Panc1 (cell line): ENCODE measurements around the gene ADGRB3. TPM values are rescaled to one million over a fixed set of nuclear protein-coding genes. Genes with fewer than 3 reads are reported as not detected.

Experiments
- ATAC-seq: fragments of 200-7000 bp; cut with Tn5 transposase; 2 replicates; pipeline ENCODE4 v1.9.1; 2020; ENCODE audit warnings: mild to moderate bottlenecking, moderate library complexity
- BruUV-seq: library from RNA; stranded (reverse); fragments of 400-500 nt; replicated peaks from 2 replicates; lab custom pipeline; 2021; lab: Mats Ljungman, UMichigan
- CTCF ChIA-PET: fragments of 300-600 bp; sonication (Branson Sonifier 250); formaldehyde crosslinking; loops from one replicate; lab custom pipeline; 2022; ENCODE audit warnings: antibody characterized with exemption; lab: Charles Lee
- POLR2A ChIA-PET: fragments of 300-600 bp; sonication (Branson Sonifier 250); formaldehyde crosslinking; loops from one replicate; lab custom pipeline; 2022; ENCODE audit warnings: antibody characterized with exemption; lab: Charles Lee
- DNase-seq: peaks from one replicate; pipeline ENCODE4 v3.0.0-alpha.2; 2010; ENCODE audit warnings: low read depth, low spot score
- H3K27ac ChIP-seq: 2 replicates; pipeline ENCODE4 v1.5.1; 2011; ENCODE audit warnings: mild to moderate bottlenecking, low read length, inconsistent platforms
- H3K27me3 ChIP-seq: fragments of 200-500 bp; sonication (Bioruptor generic); 2 replicates; pipeline ENCODE4 v1.6.0; 2014; ENCODE audit warnings: low read length, inconsistent platforms; ENCODE audit not compliant: control insufficient read depth, insufficient read depth
- H3K36me3 ChIP-seq: fragments of 200-500 bp; sonication (Bioruptor generic); 2 replicates; pipeline ENCODE4 v1.5.1; 2014; ENCODE audit warnings: inconsistent platforms, mild to moderate bottlenecking, low read length, moderate library complexity; ENCODE audit not compliant: control insufficient read depth, insufficient read depth
- H3K4me1 ChIP-seq: 2 replicates; pipeline ENCODE4 v1.5.1; 2011; ENCODE audit warnings: inconsistent platforms, mild to moderate bottlenecking, low read length, moderate library complexity; ENCODE audit not compliant: control insufficient read depth, insufficient read depth
- H3K4me3 ChIP-seq, 2 experiments: 2 replicates each; pipeline ENCODE4 v1.5.1; 2011 to 2012; ENCODE audit warnings: low read depth in 2 of 2, low read length in 2 of 2, mild to moderate bottlenecking in 2 of 2, inconsistent platforms in 1 of 2, moderate library complexity in 1 of 2
- H3K9me3 ChIP-seq: fragments of 200-500 bp; sonication (Bioruptor generic); 2 replicates; pipeline ENCODE4 v1.5.1; 2014; ENCODE audit warnings: low read depth, mild to moderate bottlenecking, inconsistent platforms, low read length, moderate library complexity; ENCODE audit not compliant: control insufficient read depth, insufficient read depth
- CTCF ChIP-seq: fragments of 450-650 bp; IDR thresholded peaks from 2 replicates; pipeline ENCODE4 v1.5.1; 2017; ENCODE audit warnings: mild to moderate bottlenecking
- POLR2AphosphoS5 ChIP-seq: IDR thresholded peaks from 2 replicates; pipeline ENCODE4 v1.6.1; 2012; ENCODE audit warnings: mild to moderate bottlenecking, low read depth, low read length, moderate library complexity
- REST ChIP-seq, 2 experiments: IDR thresholded peaks; 2 replicates each; pipeline ENCODE4 v1.6.1; 2011 to 2012; ENCODE audit warnings: low read depth in 2 of 2, control low read depth in 1 of 2, low read length in 1 of 2, mild to moderate bottlenecking in 1 of 2, moderate library complexity in 1 of 2; ENCODE audit not compliant: insufficient read depth in 1 of 2
- SIN3A ChIP-seq: IDR thresholded peaks from 2 replicates; pipeline ENCODE4 v1.6.1; 2012; ENCODE audit warnings: low read depth, mild to moderate bottlenecking, low read length, moderate library complexity, borderline replicate concordance; ENCODE audit not compliant: insufficient read depth
- TCF7L2 ChIP-seq: IDR thresholded peaks from 2 replicates; pipeline ENCODE4 v1.6.1; 2011; ENCODE audit warnings: mild to moderate bottlenecking, low read depth, low read length, inconsistent platforms
- in situ Hi-C: cut with HindIII; loops from 2 replicates; pipeline ENCODE4 v1.10.0; 2016; ENCODE audit warnings: low sequenced_read_pairs, low pct_unique_long_range_greater_than_20kb
- intact Hi-C: fragments of 100-400 bp; cut with micrococcal nuclease; formaldehyde crosslinking; loops from one replicate; pipeline ENCODE4 v1.10.0; 2022; ENCODE audit not compliant: unreplicated experiment
- total RNA-seq: library from RNA; stranded (reverse); gene quantifications from one replicate; pipeline ENCODE4 v1.2.1, GENCODE V29; 2021; ENCODE audit not compliant: unreplicated experiment

ADGRB3 gene
- total RNA-seq, 1 experiment from 2014 or later = 0.10 TPM

GRCh38 chr6:68990317-68990716 is 355.2 kb downstream of the ADGRB3 start:
- intact Hi-C loops = no loop called here
- Histone ChIP-seq H3K4me1 (no peaks in the 10 kb centered on the region), H3K9me3 (no peaks in the 10 kb centered on the region), H3K27ac (no peak overlapping the region), H3K36me3 (no peaks in the 10 kb centered on the region), H3K4me3 (no peak overlapping the region), H3K27me3 (no peaks in the 10 kb centered on the region)
- DNase-seq (no peak), ATAC-seq (no peak)
- TF ChIP-seq REST (IDR thresholded peaks at IDR 0.05; ENCODE audit: insufficient read depth in 1 of 2, low read depth in 2 of 2, low read length in 1 of 2) (no peak), SIN3A (no peak), POLR2AphosphoS5 (no peak), TCF7L2 (no peak), CTCF (no peak)
- POLR2A ChIA-PET = no interaction called here
- in situ Hi-C loops = no loop called here
- BruUV-seq = no TSS peak
- CTCF ChIA-PET = no interaction called here

- no peak for ATAC-seq
- ChIA-PET CTCF (no interaction called here), POLR2A (no interaction called here)
- no peak overlapping the region for H3K4me3 ChIP-seq
- no peaks in the 10 kb centered on the region for H3K36me3 ChIP-seq
- intact Hi-C loops = no loop called here
- in situ Hi-C loops = no loop called here
- no TSS peak for BruUV-seq
- H3K27me3 ChIP-seq = no peaks in the 10 kb centered on the region
- TF ChIP-seq SIN3A = no peak
- TF ChIP-seq TCF7L2 = no peak
- DNase-seq = no peak
- H3K4me1 ChIP-seq = no peaks in the 10 kb centered on the region
- no peak overlapping the region for H3K27ac ChIP-seq
- H3K9me3 ChIP-seq = no peaks in the 10 kb centered on the region
These were observed 358.8 kb downstream of the ADGRB3 start for GRCh38 chr6:68993911-68994310.

- no TSS peak for BruUV-seq
- in situ Hi-C loops = no loop called here
- Histone ChIP-seq H3K4me1 (no peaks in the 10 kb centered on the region), H3K27me3 (no peaks in the 10 kb centered on the region), H3K27ac (no peak overlapping the region), H3K36me3 (no peaks in the 10 kb centered on the region), H3K4me3 (no peak overlapping the region), H3K9me3 (no peaks in the 10 kb centered on the region)
- ChIA-PET POLR2A (no interaction called here), CTCF (no interaction called here)
- DNase-seq (no peak), ATAC-seq (no peak)
- intact Hi-C loops = no loop called here
- no peak for TF ChIP-seq SIN3A
- no peak for TF ChIP-seq CTCF
- TF ChIP-seq TCF7L2 = no peak
- TF ChIP-seq POLR2AphosphoS5 = no peak
- TF ChIP-seq REST (IDR thresholded peaks at IDR 0.05; ENCODE audit: insufficient read depth in 1 of 2, low read depth in 2 of 2, low read length in 1 of 2) = no peak
These were observed 359.4 kb downstream of the ADGRB3 start for GRCh38 chr6:68994521-68994920.
